Activated T-cell treated with anti-CD3 and anti-CD28 coated beads for 4 hours (primary cell): Measurements from ENCODE around the gene TRAK1.
A peak's percentile ranks its signal among the peaks of the same experiment; 100 is the strongest.

Experiments used
- DNase-seq: peaks from one replicate; pipeline ENCODE4 v3.0.0-alpha.2; 2020

The TRAK1 gene

GRCh38 chr3:42182555-42182954 is 91.4 kb downstream of the TRAK1 start:
- DNase-seq, result no peak

GRCh38 chr3:42183991-42184632 is 93.0 kb downstream of the TRAK1 start:
- DNase-seq, result no peak

- DNase-seq, result no peak
Measured at GRCh38 chr3:42184651-42185443, 93.7 kb downstream of the TRAK1 start.

GRCh38 chr3:42187936-42188335 is 96.8 kb downstream of the TRAK1 start:
- no peak for DNase-seq

- DNase-seq, result no peak
Measured at GRCh38 chr3:42188376-42188775, 97.2 kb downstream of the TRAK1 start.

- DNase-seq, result no peak
Measured at GRCh38 chr3:42189001-42189460, 97.9 kb downstream of the TRAK1 start.

- DNase-seq, result no peak
Measured at GRCh38 chr3:42189736-42190135, 98.6 kb downstream of the TRAK1 start.

- peak; percentile 65 for DNase-seq
Measured at GRCh38 chr3:42190701-42191442, 99.7 kb downstream of the TRAK1 start.

GRCh38 chr3:42191443-42191747 is 100.2 kb downstream of the TRAK1 start:
- DNase-seq, result no peak

GRCh38 chr3:42192334-42193200 is 101.4 kb downstream of the TRAK1 start:
- no peak for DNase-seq

GRCh38 chr3:42194943-42195510 is 103.9 kb downstream of the TRAK1 start:
- DNase-seq, result no peak

GRCh38 chr3:42195879-42196330 is 104.7 kb downstream of the TRAK1 start:
- DNase-seq, result no peak

- no peak for DNase-seq
Measured at GRCh38 chr3:42198709-42199108, 107.6 kb downstream of the TRAK1 start.

GRCh38 chr3:42202217-42202865 is 111.2 kb downstream of the TRAK1 start:
- DNase-seq, result no peak

GRCh38 chr3:42204867-42205599 is 113.9 kb downstream of the TRAK1 start:
- DNase-seq, result no peak

GRCh38 chr3:42205800-42206514 is 114.8 kb downstream of the TRAK1 start:
- DNase-seq, result no peak

- DNase-seq, result no peak
Measured at GRCh38 chr3:42209917-42210316, 118.8 kb downstream of the TRAK1 start.

GRCh38 chr3:42210726-42211125 is 119.6 kb downstream of the TRAK1 start:
- no peak for DNase-seq

GRCh38 chr3:42213417-42213816 is 122.3 kb downstream of the TRAK1 start:
- DNase-seq, result no peak

- no peak for DNase-seq
Measured at GRCh38 chr3:42214064-42214463, 122.9 kb downstream of the TRAK1 start.
